Measurements from ENCODE around the gene MARCKS.
A peak's percentile ranks its signal among the peaks of the same experiment; 100 is the strongest.

Gene MARCKS, protein sequence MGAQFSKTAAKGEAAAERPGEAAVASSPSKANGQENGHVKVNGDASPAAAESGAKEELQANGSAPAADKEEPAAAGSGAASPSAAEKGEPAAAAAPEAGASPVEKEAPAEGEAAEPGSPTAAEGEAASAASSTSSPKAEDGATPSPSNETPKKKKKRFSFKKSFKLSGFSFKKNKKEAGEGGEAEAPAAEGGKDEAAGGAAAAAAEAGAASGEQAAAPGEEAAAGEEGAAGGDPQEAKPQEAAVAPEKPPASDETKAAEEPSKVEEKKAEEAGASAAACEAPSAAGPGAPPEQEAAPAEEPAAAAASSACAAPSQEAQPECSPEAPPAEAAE

DNA sequence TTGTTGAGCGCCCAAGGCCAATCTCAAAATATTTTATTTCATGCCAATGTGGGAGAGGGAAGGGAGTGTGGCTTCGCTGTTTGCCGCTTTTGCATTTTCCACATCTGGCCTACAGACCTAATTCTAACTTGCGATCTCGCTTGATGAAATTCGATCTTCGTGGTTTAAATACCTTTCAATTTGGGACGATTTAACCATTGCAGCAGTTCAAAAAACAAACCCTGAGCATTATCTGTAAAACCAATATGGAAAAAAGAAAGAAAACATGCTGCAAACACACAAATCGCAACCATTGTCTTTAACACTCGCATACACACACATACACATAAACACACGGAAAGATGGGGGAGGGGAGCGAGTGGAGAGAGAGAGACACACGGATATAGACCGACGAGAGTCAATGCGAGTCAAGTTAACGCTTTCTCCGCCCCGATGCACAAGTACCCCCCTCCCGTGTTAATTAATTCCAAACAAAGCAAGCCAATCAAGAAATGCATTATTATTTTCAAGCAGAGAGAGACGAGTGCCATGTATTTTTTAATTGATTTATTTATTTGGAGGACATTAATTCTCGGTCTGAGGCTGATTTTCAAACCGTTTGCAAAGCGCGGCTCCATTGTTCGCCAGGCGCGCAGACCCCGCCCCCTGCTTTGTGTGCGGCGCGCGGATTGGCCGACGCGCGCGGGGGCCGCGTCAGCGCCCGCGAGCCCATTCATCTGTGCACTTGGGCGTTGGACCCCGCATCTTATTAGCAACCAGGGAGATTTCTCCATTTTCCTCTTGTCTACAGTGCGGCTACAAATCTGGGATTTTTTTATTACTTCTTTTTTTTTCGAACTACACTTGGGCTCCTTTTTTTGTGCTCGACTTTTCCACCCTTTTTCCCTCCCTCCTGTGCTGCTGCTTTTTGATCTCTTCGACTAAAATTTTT is at the start of gene MARCKS:
Gene MARCKS, plus strand, starts transcription at position 721 of the 931 bp plus-strand sequence. CDS start 401 bp downstream, outside the sequence.
- peak; percentile 97 to 98 (median 98) for DNase-seq

DNA sequence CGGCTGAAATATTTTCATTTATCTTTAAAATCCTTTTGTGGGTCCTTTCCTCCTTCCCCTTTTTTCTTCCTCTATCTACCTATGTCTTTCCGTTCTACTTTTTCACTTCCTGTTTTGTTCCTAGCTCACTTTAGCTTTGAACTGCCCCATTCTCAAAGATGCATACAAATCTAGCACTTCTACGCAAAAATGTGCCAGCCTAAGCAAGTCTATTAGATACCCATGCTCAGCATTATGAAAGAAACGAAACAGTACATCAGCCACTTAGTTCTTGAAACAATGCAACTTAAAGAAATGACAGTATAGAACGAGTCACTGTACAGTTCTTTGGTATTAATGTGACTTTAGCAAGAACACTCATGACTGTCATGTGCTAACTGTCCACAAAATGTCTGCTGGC is 47.3 kb upstream of the MARCKS start:
- peak; percentile 57 to 90 (median 79) for DNase-seq

DNA sequence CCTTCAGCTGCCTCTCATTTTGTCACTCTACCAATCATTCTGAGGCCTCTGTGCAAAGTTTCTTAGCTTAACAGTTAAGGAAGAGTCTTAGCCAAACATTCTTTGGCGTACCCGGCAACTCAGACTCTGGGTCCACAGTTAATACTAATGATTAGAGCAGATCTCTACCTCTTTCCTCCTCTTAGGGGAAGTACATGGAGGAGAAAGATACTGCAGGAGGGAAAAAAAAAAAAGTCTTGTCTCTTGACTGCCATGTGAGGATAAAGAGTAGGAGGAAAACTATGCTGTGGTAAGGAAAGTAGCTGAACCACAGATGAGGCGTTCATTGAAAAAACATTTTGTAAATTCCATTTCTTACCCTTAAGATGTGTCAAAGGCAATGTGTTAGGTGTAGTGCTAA is 44.0 kb upstream of the MARCKS start:
- peak; percentile 58 to 75 (median 67) for DNase-seq

DNA sequence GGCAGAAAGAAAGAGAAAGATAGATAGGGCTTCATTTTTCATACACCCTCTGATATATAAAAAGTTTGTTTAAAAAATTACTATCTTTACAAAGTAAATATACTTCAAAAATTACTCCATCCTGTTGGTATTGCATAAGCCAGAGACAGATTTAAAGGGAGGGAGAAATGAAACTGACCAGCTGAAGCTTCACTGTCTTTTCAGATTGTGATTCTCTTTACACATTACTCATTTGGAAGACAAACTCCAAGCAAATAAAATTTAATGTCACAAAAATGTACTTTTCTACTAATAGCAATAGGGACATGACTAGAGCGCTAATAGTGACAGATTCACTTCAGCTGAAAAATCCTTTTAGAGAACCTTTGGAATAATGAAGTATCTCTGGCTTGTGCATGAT is 38.6 kb upstream of the MARCKS start:
- DNase-seq: peak; percentile 57 to 85 (median 80)

DNA sequence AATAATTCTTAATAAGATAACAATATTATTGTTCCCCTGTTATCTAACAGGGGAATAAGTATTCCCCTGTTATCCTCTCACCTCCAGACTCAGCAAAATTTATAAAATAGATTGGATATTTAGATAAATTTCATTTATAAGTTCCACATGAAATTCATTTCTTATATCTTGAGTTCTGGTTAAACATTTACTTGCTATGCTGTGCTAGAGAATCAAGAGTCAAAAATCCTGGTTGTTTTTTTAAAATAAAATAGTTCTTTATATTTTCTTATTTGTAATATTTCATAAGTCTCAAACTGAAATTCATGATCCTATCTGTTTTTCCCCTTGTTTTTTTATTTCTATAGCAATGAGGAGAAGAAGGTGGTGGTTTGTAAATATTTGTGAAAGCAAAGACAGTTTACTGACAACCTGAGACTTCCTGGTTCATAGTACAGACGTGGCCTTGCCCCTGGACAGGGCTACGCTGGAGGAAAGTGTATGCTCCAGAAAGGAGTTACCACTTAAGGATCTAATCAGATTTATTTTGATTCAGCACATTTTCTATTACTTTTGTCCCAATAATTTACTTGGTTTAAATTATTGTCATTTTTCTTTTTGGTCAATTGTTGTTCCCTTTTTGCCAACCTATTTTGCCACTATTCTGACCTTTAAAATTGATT is 37.8 kb upstream of the MARCKS start:
- peak in 1 of 3 donors; percentile 27 for DNase-seq

DNA sequence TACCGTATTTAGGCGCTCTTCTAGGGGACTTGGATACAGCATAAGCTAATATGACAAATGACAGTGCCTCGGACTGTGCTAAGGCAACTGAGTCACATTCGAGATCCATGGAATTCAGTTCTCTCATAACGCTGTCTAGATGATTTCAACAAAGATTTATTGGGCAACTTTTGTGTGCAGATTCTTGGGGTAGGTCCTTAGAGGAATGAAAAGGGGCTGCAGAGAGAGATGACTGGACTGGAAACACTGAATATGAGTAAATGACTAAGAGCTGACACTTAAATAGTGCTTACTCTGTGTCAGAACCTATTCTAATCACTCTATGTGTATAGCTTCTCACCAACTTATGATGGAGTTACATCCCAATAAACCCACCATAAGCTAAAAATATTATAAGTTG is 36.4 kb upstream of the MARCKS start:
- no peak for DNase-seq

DNA sequence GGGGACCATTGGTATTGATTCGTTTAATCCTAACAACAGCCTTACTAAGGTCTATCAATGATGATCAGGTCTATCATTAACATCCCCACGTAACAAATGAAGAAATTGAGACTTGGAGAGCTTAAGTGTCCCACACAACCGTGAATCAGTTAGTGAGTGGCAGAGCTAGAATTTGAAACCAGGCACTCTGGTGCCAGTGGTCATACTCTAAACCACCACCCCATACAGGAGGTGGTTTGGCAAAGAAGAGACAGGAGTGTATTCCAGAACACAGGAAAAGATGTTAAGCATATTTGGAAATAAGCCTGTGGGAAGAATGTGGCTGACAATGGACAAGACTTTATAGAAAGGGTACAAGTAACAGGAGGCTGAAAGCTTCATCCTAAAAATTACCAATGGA is 35.7 kb upstream of the MARCKS start:
- no peak for DNase-seq

DNA sequence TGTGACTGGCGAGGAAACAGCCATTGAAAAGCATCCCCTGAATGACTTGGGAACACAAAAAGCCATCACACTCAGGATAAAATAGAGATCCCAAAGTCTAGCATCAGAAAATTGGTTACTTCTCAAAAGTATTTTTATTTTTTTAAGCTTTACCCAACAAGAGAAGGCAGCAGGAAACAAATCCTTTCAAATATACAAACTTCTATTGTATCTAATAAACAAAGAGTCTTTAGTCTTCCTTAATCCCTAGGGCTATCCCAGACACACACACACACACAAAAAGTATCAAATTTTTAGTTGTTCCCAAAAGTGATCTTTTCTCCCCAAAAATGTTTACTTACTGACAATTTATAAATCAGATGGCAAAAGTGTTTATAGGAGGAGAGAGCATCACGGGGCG is 33.2 kb upstream of the MARCKS start:
- no peak for DNase-seq

DNA sequence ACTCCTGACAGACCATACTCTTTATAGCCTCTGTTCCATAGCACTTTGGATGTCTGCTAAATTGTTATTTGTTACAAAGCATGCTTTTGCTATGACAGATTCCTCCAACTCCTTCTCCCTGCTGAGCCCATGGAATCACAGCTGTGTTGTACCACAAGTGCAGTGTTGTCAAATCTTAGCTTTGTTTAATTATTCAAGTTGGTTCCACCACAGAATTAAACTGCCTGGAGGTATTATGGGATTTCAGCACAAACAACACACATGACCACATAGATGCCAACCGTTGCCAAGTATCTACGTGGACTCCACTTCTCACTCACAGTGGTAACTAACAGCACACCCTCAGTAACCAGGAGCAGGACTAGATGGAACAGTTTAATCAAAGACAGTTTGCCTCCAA is 32.7 kb upstream of the MARCKS start:
- no peak for DNase-seq

DNA sequence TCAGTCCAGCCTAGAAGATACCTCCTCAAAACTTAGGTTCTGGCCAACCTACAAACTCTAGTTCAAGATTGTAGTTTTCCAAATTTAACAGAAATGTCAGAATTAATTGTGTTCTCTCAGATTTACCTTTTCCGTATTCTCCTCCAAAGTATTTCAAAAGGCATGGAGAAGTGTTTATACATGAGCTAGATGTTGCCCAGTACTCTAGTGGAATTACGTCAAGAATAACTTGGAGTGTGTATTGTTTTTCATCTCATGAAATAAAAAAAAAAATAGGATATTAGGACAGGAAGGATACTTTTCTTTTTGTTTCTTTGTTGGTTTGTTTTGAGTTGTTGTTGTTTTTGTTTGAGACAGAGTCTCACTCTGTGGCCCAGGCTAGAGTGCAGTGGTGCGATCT is 32.3 kb upstream of the MARCKS start:
- no peak for DNase-seq

DNA sequence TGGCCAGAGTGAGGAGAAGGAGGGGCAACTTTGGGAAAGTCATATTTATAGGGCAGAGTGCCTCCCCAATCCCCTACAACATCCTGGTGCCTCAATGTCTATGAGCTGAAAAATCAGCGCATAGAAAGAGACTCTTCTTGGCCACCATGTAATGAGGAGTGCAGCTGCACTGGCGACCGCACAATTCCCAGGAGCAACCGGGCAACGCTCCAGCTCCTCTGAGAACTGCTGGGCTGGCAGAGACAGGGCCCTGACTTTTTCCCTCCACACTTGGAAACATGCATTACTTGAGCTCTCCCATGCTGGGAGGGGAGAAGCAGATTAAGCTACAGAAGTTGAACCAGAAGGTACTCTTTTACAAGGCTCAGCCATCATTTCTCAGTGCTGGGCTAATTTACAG is 31.4 kb upstream of the MARCKS start:
- no peak for DNase-seq

DNA sequence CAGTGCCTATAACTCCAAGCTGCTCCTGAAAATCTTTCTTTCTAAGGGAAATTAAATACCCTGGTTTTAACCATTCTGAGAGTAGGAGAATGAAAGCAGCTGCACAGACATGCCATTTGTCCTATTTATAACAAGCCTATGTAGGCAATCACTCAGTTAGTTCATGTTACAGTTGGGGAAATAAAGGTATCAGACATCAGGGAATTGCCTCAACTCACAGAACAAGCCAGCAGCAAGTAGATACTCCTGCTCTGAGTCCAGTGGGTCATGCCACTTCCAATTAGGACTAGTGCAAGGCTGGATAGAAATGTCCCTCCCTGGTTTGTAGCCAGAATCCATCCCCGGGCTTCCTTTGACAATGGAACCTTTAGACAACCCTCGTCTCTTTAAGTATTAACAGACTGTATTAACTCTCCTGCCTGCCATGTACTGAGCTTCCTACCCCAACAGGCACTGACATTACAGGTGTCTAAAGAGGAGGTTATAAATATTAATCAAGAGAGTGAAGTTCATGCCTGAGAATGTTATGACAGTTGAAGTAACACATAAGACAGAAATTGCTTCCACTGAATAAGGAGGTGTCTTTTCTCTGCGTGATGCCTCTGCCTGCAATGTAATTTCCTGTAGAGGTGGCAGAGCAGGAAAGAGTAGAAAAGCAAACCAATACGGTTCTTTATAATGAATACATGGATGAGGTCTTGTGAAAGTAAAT is 28.0 kb upstream of the MARCKS start:
- no peak for DNase-seq

DNA sequence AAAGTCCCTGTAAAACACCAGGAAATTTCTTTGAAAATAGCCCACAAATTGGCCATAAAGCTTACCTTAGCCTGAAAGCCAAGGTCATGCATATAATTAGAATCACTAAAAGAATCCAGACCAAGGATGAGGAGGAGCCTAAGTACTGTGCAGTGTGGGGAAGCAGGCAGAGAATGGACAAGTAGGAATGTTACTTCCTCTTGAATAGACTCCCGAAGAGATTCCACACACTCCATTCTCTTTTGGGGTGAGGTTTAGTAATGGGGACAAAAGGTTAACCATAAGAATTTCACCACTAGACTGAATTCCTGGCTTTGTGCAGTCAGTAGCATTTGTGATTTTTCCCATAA is 27.5 kb upstream of the MARCKS start:
- no peak for DNase-seq

DNA sequence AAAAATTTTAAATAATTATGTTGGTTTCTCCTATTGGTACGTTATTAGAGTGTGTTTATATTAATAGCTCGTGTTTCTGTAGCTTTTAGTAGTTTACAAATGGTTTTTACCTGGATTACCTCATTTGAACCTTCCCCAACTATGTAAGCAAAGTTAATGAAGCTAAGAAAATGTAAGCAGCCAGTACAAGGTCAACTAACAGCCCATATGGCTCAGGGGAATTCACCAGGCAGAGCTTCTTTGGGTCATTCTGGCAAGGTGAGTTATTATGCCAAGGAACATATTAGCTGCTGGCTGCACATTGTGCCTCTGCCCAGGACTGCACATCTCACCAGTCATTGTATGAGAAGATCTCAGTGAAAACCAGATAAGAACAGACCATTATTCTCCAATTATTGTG is 27.0 kb upstream of the MARCKS start:
- no peak for DNase-seq

DNA sequence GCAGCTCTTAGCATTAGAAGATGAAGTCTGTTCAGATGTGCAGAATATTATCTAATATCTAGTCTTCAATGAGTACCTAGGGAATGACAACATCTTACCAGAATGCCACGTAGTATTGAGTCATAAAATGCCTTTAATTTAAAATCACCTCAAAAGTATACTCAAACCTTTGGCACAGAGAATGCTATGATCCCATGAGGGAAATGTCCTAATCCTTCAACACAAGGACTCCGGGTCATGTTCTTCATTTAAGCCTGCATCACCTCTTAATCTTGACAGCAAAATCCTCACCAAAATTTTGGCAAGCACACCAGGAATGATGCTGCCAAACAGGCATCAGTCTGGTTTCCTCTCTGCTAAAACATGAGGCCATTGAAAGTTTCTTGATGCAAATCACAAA is 23.6 kb upstream of the MARCKS start:
- DNase-seq: no peak

DNA sequence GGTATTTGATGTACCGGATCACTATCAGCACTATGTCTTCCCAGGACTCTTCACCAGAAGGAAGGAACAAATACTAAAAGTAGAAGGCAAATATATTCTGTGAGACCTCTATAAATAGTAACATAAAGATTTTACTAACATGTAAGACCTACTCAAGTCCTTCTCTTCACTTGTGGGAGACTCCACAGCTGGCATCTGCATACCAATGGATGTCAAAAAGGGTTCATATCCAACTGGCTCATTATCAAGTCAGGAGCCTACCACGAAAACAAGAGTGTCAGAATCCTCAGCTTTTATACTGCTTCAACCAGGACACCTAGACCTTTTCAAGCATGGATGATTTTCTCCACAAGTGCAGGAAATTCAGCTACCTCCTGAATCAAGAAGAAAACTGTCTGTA is 20.0 kb upstream of the MARCKS start:
- DNase-seq: no peak

DNA sequence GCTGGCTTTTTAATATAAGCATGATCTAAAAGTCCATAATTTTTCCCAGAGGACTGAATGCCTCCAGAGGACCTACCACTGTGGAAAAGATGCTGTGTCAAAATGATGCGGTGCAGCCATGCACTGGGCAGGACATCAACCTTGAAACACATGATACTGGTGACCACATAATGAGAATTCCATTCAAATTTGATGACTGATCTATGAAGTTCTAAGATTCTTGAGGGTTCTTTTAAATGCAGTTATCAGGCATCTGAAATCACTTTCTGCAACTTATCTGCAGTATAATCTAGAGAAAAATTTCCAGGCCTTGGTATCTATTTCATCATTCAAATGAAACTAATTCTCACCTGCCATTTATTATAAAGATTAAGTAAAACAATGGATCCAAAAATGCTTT is 15.0 kb upstream of the MARCKS start:
- DNase-seq: no peak

DNA sequence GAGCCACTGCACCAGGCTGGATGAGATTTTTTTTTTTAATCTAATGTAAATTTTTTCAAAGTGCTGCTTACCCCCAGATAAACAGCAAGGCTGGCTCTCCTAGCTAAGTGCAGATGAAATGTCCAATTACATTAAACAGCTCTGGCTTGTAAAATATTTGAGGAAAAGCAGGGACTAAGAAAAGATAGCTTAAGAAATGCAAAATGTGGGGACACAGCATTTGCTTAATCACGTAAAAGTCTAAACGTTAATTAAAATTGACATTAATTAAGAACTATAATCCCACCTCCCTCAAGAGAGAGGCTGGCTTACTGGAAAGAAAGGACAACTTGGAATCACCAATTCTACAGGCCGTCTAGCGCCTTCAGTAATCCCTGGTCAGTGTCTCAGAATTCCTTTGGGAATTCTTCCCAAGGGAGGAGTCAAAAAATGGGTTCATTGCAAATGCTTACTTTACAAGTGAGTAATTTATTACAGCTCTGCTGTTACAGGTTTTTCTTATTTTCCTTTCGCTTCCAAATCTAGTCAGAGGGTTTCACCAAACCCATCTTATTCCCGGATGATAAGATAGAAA is 13.6 kb upstream of the MARCKS start:
- no peak for DNase-seq

DNA sequence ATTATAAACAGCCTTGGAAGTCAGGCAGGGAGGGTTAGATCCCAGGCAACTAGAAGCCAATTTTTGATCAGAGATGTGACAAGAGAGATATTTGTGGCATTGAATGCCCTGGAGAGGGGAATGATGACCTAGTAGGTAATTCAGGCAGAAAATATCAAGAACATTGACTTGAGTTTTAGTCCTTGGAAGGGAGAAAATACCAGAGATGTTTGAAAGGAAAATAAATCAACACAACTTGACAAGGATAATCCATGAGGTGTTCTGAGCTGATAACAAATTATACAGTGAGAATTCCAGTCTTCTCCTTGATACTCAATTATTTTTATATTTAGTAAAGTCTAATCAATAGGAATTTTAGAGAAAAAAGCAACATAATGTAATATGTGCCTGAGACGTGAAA is 10.6 kb upstream of the MARCKS start:
- no peak for DNase-seq

DNA sequence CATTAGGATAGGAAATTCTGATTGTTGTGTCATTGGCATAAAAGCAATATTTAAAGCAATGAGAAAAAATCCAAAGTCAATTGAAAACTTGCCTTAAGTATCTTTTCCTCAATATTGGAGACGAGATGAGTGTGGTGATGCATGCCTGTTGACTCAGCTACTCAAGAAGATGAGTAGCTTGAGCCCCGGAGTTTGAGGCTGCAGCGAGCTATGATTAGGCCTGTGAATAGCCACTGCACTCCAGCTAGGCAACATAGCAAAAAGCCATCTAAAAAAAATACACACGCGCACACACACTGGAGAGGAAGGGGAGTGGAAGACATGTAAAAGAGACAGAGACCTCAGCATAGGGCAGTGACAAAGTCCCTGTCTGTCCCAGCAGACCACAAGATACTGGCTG is 9.7 kb upstream of the MARCKS start:
- DNase-seq: peak in 2 of 3 donors; percentile 12 to 24

DNA sequence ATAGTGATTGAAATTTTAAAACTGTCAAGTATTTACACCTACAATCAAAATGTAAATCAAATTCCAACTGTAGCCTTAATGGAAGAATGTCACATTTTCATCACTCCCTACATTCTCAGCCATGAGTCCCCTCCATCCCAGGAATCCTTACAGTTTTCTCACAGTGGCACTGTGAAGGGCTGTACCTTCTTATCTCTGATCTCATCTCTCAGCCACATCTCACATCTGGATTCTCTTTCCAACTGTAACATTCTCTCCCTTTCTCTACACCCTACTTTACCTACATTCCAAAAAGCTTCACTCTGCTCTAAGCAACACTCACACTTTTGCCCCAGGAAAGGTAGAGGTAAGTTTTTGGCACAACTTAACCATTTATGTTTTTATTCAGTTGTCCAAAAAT is 8.9 kb upstream of the MARCKS start:
- DNase-seq: no peak

DNA sequence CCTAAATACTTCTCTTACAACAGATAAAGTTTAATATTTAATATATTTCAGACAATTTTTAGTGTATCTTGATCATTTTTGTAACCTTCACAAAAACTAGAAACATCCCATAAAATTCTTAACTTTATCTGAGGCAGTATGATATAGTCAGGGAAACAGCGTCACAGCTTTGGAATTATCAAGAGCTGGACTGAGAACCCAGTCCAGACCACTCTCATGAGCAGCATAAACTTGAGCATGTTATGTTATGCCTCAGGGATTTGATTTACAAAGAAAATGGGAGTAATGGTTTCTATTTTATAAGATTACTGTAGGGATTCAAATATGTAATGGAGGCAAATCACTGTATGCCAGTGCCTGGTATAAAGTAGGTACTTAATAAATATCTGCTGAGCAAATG is 8.3 kb upstream of the MARCKS start:
- DNase-seq: no peak

DNA sequence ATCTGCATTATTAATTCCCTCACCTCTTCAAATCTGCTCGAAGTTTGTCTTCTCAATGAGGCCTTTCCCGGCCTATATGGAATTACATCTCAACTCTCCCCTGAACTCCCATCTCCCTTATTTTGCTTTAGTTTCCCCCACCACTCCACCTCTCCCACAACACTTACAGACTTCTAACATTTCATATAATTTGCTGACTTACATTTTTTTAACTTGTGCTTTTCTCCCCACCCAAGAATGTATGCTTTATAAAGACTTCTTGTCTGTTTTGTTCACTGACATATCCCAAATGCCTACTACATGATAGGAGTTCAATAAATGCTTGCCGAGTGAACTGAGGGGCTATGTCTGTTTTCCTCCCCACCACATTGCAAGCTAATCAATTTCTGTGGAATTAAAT is 3.9 kb upstream of the MARCKS start:
- DNase-seq: no peak

Data from suppressor macrophage treated with lipopolysaccharide for 1 hour (primary cell).